B cell (primary cell): ENCODE data around the gene RESF1. TPM values are rescaled to one million over a fixed set of nuclear protein-coding genes. Genes with fewer than 3 reads are reported as not detected.
A peak's percentile ranks its signal among the peaks of the same experiment; 100 is the strongest.

Experiments
- ATAC-seq: fragments of 200-7000 bp; cut with Tn5 transposase; one replicate; pipeline ENCODE4 v1.10.0; 2021; ENCODE audit warnings: low read depth, mild to moderate bottlenecking, moderate number of reproducible peaks, moderate library complexity
- CTCF ChIA-PET: fragments of 350-600 bp; sonication (Branson Sonifier 250); formaldehyde crosslinking; loops from one replicate; lab custom pipeline; 2021; ENCODE audit warnings: antibody characterized with exemption, inconsistent platforms; lab: Charles Lee
- POLR2A ChIA-PET: fragments of 350-600 bp; sonication (Branson Sonifier 250); formaldehyde crosslinking; loops from one replicate; lab custom pipeline; 2021; ENCODE audit warnings: antibody characterized with exemption; lab: Charles Lee
- DNase-seq: peaks from one replicate; pipeline ENCODE4 v3.0.0; 2013
- H2AFZ ChIP-seq: 2 replicates; pipeline ENCODE4 v1.6.1; 2012; ENCODE audit warnings: mild to moderate bottlenecking, low read depth, low read length; ENCODE audit not compliant: insufficient read depth, poor library complexity, severe bottlenecking
- H3K27ac ChIP-seq, 2 donors: 1 replicate in 1 of 2; 2 replicates in 1 of 2; pipeline ENCODE4 v1.5.1; 2012 to 2013; ENCODE audit warnings: low read length in 2 of 2, mild to moderate bottlenecking in 2 of 2, moderate library complexity in 1 of 2
- H3K27me3 ChIP-seq, 4 experiments: fragments of 200-600 bp in 1 of 4; sonication (generic) in 1 of 4; replicated peaks in 1 of 4; 1 replicate in 2 of 4; 2 replicates in 2 of 4; pipeline versions ENCODE4 v1.6.1 to v1.7.0; 2013 to 2016; ENCODE audit warnings: low read length in 3 of 4, mild to moderate bottlenecking in 2 of 4, mixed read lengths in 1 of 4, moderate library complexity in 1 of 4; ENCODE audit not compliant: insufficient read depth in 4 of 4, control insufficient read depth in 3 of 4; ENCODE audit errors: control extremely low read depth in 1 of 4
- H3K36me3 ChIP-seq, 2 experiments: replicated peaks in 1 of 2; 1 replicate in 1 of 2; 2 replicates in 1 of 2; pipeline versions ENCODE4 v1.6.1 to v1.7.1; 2013; ENCODE audit warnings: low read length in 1 of 2; ENCODE audit not compliant: insufficient read depth in 2 of 2, control insufficient read depth in 1 of 2; ENCODE audit errors: control extremely low read depth in 1 of 2, extremely low read depth in 1 of 2
- H3K4me1 ChIP-seq, 2 donors: fragments of 200-600 bp in 1 of 2; sonication (generic) in 1 of 2; 1 replicate in 1 of 2; 2 replicates in 1 of 2; pipeline versions ENCODE4 v1.5.1 to v1.6.1; 2013 to 2017; ENCODE audit warnings: low read length in 2 of 2; ENCODE audit not compliant: control insufficient read depth in 2 of 2, insufficient read depth in 2 of 2
- H3K4me2 ChIP-seq: replicated peaks from 2 replicates; pipeline ENCODE3; 2012; ENCODE audit warnings: mild to moderate bottlenecking, low read depth, low read length; ENCODE audit not compliant: poor library complexity, severe bottlenecking
- H3K4me3 ChIP-seq, 5 experiments: fragments of 200-600 bp in 1 of 5; sonication (generic) in 1 of 5; 1 replicate in 3 of 5; 2 replicates in 2 of 5; pipeline versions ENCODE4 v1.5.1 to v1.7.0; 2011 to 2016; ENCODE audit warnings: low read length in 4 of 5, mild to moderate bottlenecking in 4 of 5, low read depth in 2 of 5, control low read depth in 1 of 5, moderate library complexity in 1 of 5; ENCODE audit not compliant: insufficient read depth in 1 of 5; ENCODE audit errors: control extremely low read depth in 1 of 5, extremely low read depth in 1 of 5
- H3K79me2 ChIP-seq: fragments of 200-600 bp; sonication (generic); one replicate; pipeline ENCODE4 v1.6.0; 2016; ENCODE audit warnings: low read length; ENCODE audit not compliant: control insufficient read depth, insufficient read depth
- H3K9ac ChIP-seq: fragments of 200-600 bp; sonication (generic); 2 replicates; pipeline ENCODE4 v1.6.1; 2017; ENCODE audit warnings: mild to moderate bottlenecking, low read length, moderate library complexity
- H3K9me3 ChIP-seq, 3 donors: one replicate each; pipeline versions ENCODE4 v1.6.1 to v1.7.1; 2013; ENCODE audit warnings: low read length in 2 of 3; ENCODE audit not compliant: control insufficient read depth in 2 of 3, insufficient read depth in 1 of 3; ENCODE audit errors: control extremely low read depth in 1 of 3
- H4K20me1 ChIP-seq: 2 replicates; pipeline ENCODE4 v1.6.0; 2012; ENCODE audit warnings: mild to moderate bottlenecking, low read length; ENCODE audit not compliant: insufficient read depth, control insufficient read depth, poor library complexity, severe bottlenecking
- H3K27ac Mint-ChIP-seq: one replicate; pipeline ENCODE4 v1.8.0; 2021; ENCODE audit warnings: mixed read lengths
- H3K27me3 Mint-ChIP-seq: one replicate; pipeline ENCODE4 v1.8.0; 2021; ENCODE audit warnings: mixed read lengths
- H3K4me1 Mint-ChIP-seq: one replicate; pipeline ENCODE4 v1.8.0; 2021; ENCODE audit warnings: mixed read lengths
- H3K4me3 Mint-ChIP-seq: one replicate; pipeline ENCODE4 v1.8.0; 2021; ENCODE audit warnings: mixed read lengths
- H3K9me3 Mint-ChIP-seq: one replicate; pipeline ENCODE4 v1.8.0; 2022; ENCODE audit warnings: mixed read lengths; ENCODE audit not compliant: insufficient read depth
- EZH2 ChIP-seq: IDR thresholded peaks from 2 replicates; pipeline ENCODE4 v1.6.1; 2012; ENCODE audit warnings: borderline replicate concordance, low read depth, mild to moderate bottlenecking, moderate library complexity, low read length; ENCODE audit not compliant: insufficient read depth, poor library complexity, severe bottlenecking
- WGBS: methylation state at CpG from one replicate; pipeline ENCODE4 v1.1.5; 2013; ENCODE audit warnings: missing lambda C conversion rate; ENCODE audit not compliant: insufficient coverage; 5-methylcytosine and 5-hydroxymethylcytosine counted together
- intact Hi-C: fragments of 100-400 bp; cut with micrococcal nuclease; formaldehyde crosslinking; loops from one replicate; pipeline ENCODE4 v1.10.0; 2022
- polyA plus RNA-seq: library from polyadenylated mRNA; depleted of rRNA; stranded (reverse); fragments of >200 nt; gene quantifications from 2 replicates; pipeline ENCODE4 v1.2.3, GENCODE V29; 2012
- total RNA-seq, 2 donors: library from RNA; stranded (reverse); fragments of 120-200 nt in 1 of 2; gene quantifications; 1 replicate in 1 of 2; 2 replicates in 1 of 2; pipeline versions ENCODE4 v1.2.3 to v1.2.4, GENCODE V29; 2013 to 2022
- TF ChIP-seq, protein P1 (sequence below): fragments of 200-600 bp; IDR thresholded peaks from one replicate; pipeline ENCODE4 v1.8.0; 2022; ENCODE audit warnings: antibody characterized with exemption, mild to moderate bottlenecking

RESF1 gene
- total and polyA plus RNA-seq, 2 donors (not counting 1 experiment from before 2014, with no cell fraction given), result 47.3 to 352 TPM

- Histone ChIP-seq H3K4me1 (no peaks in the 10 kb centered on the region), H3K9me3 (peaks cover 0 to 29% (median 0%) of the 10 kb centered on the region in 3 donors), H3K27me3 (no peaks in the 10 kb centered on the region), H3K79me2 (peaks cover 3% of the 10 kb centered on the region), H3K9ac (no peak overlapping the region), H3K36me3 (peaks cover 7 to 49% of the 10 kb centered on the region in 2 experiments), H2AFZ (no peak overlapping the region), H3K27ac (peak overlapping the region in 1 of 2 donors; percentile 19), H3K4me3 (no peak overlapping the region), H3K4me2 (no peak overlapping the region), H4K20me1 (no peaks in the 10 kb centered on the region)
- ATAC-seq (no peak), DNase-seq (no peak)
- intact Hi-C loops, result no loop called here
- Mint-ChIP-seq H3K27ac (no peak overlapping the region), H3K9me3 (no peaks in the 10 kb centered on the region), H3K4me1 (no peaks in the 10 kb centered on the region), H3K4me3 (no peak overlapping the region), H3K27me3 (no peaks in the 10 kb centered on the region)
- CTCF ChIA-PET, result no interaction called here
- POLR2A ChIA-PET, result interaction anchor here (0.7 kb wide), 1 partner anchor 315 kb away, joined by 4 read pairs; no protein-coding TSS in a partner anchor
- TF ChIP-seq, protein P1, sequence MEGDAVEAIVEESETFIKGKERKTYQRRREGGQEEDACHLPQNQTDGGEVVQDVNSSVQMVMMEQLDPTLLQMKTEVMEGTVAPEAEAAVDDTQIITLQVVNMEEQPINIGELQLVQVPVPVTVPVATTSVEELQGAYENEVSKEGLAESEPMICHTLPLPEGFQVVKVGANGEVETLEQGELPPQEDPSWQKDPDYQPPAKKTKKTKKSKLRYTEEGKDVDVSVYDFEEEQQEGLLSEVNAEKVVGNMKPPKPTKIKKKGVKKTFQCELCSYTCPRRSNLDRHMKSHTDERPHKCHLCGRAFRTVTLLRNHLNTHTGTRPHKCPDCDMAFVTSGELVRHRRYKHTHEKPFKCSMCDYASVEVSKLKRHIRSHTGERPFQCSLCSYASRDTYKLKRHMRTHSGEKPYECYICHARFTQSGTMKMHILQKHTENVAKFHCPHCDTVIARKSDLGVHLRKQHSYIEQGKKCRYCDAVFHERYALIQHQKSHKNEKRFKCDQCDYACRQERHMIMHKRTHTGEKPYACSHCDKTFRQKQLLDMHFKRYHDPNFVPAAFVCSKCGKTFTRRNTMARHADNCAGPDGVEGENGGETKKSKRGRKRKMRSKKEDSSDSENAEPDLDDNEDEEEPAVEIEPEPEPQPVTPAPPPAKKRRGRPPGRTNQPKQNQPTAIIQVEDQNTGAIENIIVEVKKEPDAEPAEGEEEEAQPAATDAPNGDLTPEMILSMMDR, result no peak
- no peak for TF ChIP-seq EZH2
- WGBS, result 100% methylated on average over 1 of the region's 7 CpGs
Measured at GRCh38 chr12:32000373-32001005, 41.3 kb downstream of the RESF1 start.

DNA sequence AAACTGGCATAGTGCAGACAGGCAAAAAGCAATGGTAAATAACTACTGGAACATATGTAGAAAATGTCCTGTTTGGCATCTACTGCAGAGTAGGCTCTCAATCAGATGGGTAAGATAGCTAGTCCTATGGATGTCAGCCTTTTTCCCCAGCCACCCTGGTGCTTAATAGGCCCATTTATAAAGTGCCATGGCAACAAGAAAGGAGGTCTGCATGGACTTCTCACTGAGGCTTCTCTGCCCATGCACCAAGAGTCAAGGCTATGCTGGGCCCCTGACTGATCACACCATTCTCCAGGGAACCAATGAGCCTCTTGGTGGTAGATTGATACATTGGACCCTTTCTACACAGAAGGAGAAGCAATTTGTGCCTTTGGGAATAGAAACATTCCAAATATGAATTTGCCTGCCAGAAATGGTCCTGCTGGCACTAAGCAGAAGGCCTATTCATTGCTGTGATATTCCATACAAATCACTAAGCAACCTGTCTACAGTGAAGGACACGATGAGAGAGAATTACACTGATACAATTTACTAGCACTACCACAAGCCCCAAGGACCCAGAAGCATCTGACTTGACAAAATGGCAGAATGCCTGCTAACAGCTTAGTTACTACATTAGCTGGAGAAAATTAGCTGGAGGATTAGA, 43.8 kb downstream of the RESF1 start:
- POLR2A ChIA-PET, result interaction anchor here (0.8 kb wide), 1 partner anchor 220 kb away, joined by 3 read pairs; no protein-coding TSS in a partner anchor
- WGBS, result 100% methylated on average over 1 of the region's 1 CpG

More for the DNA sequence above, 43.8 kb downstream of the RESF1 start:
- H3K4me1 ChIP-seq, result no peaks in the 10 kb centered on the region
- H3K36me3 ChIP-seq, result peaks cover 4 to 29% of the 10 kb centered on the region in 2 experiments
- no peaks in the 10 kb centered on the region for H3K27me3 Mint-ChIP-seq
- H3K27ac Mint-ChIP-seq, result peak overlapping the region; percentile 46
- no peak overlapping the region for H2AFZ ChIP-seq
- no peaks in the 10 kb centered on the region for H3K27me3 ChIP-seq
- no peak overlapping the region for H3K9ac ChIP-seq
- TF ChIP-seq EZH2, result no peak
- intact Hi-C loops, result no loop called here
- DNase-seq, result no peak
- peaks cover 0 to 21% (median 0%) of the 10 kb centered on the region in 3 donors for H3K9me3 ChIP-seq
- H3K27ac ChIP-seq, result peak overlapping the region in 1 of 2 donors; percentile 53
- no peak overlapping the region for H3K4me3 ChIP-seq
- H3K79me2 ChIP-seq, result peaks cover under 1% of the 10 kb centered on the region
- no peak overlapping the region for H3K4me2 ChIP-seq
- no peaks in the 10 kb centered on the region for H3K4me1 Mint-ChIP-seq
- H4K20me1 ChIP-seq, result no peaks in the 10 kb centered on the region
- no peak for ATAC-seq
- CTCF ChIA-PET, result interaction anchor here (0.9 to 2.1 kb wide), 4 partner anchors 11 to 349 kb away, joined by 3 to 6 read pairs (median 4); no protein-coding TSS in a partner anchor
- no peak overlapping the region for H3K4me3 Mint-ChIP-seq
- H3K9me3 Mint-ChIP-seq, result no peaks in the 10 kb centered on the region
